HG03442 (cell line): ENCODE data around the gene SELENON.

Experiments
- ATAC-seq: cut with Tn5 transposase; IDR thresholded peaks from one replicate; pipeline ENCODE4 v1.9.1; 2021; ENCODE audit warnings: mild to moderate bottlenecking, moderate library complexity; ENCODE audit not compliant: unreplicated experiment

The SELENON gene

GRCh38 chr1:25770541-25771220 is 29.3 kb upstream of the SELENON start:
- no peak for ATAC-seq

GRCh38 chr1:25771221-25772114 is 28.5 kb upstream of the SELENON start:
- no peak for ATAC-seq

GRCh38 chr1:25772164-25772563 is 27.8 kb upstream of the SELENON start:
- no peak for ATAC-seq

- ATAC-seq = no peak
Observed at GRCh38 chr1:25772692-25773245, 27.2 kb upstream of the SELENON start.

- no peak for ATAC-seq
Observed at GRCh38 chr1:25773441-25774125, 26.4 kb upstream of the SELENON start.

GRCh38 chr1:25774206-25774803 is 25.7 kb upstream of the SELENON start:
- ATAC-seq = no peak

GRCh38 chr1:25774921-25775771 is 24.8 kb upstream of the SELENON start:
- ATAC-seq = no peak

GRCh38 chr1:25779388-25779787 is 20.6 kb upstream of the SELENON start:
- ATAC-seq = no peak

- no peak for ATAC-seq
Observed at GRCh38 chr1:25779894-25780293, 20.1 kb upstream of the SELENON start.

GRCh38 chr1:25780318-25781129 is 19.5 kb upstream of the SELENON start:
- ATAC-seq = no peak

- ATAC-seq = no peak
Observed at GRCh38 chr1:25781130-25781433, 18.9 kb upstream of the SELENON start.

- ATAC-seq = no peak
Observed at GRCh38 chr1:25782608-25783201, 17.3 kb upstream of the SELENON start.

GRCh38 chr1:25784575-25785051 is 15.4 kb upstream of the SELENON start:
- no peak for ATAC-seq

- ATAC-seq = no peak
Observed at GRCh38 chr1:25785333-25786067, 14.5 kb upstream of the SELENON start.

GRCh38 chr1:25786887-25787759 is 12.9 kb upstream of the SELENON start:
- ATAC-seq = no peak

- no peak for ATAC-seq
Observed at GRCh38 chr1:25787760-25788166, 12.2 kb upstream of the SELENON start.

GRCh38 chr1:25790472-25790871 is 9.5 kb upstream of the SELENON start:
- ATAC-seq = no peak
